GM23338 (cell line): ENCODE measurements around the gene BNC1. TPM values are rescaled to one million over a fixed set of nuclear protein-coding genes. Genes with fewer than 3 reads are reported as not detected.

Experiments
- ATAC-seq: fragments of 200-7000 bp; cut with Tn5 transposase; 3 replicates; pipeline ENCODE4 v1.9.1; 2020
- DNase-seq: peaks from one replicate; pipeline ENCODE4 v3.0.0-alpha.2; 2015; ENCODE audit warnings: low spot score
- H2AFZ ChIP-seq: fragments of 200-600 bp; sonication (generic); 2 replicates; pipeline ENCODE4 v1.8.0; 2016; ENCODE audit warnings: antibody characterized with exemption, mild to moderate bottlenecking, moderate library complexity
- H3F3A ChIP-seq: fragments of 200-600 bp; sonication (generic); replicated peaks from 2 replicates; pipeline ENCODE4 v1.8.0; 2017; ENCODE audit warnings: antibody characterized with exemption, mixed run types, low read depth
- H3K27ac ChIP-seq: fragments of 200-600 bp; sonication (generic); 2 replicates; pipeline ENCODE4 v1.6.1; 2016; ENCODE audit warnings: low read depth
- H3K27me3 ChIP-seq: fragments of 200-600 bp; sonication (generic); 2 replicates; pipeline ENCODE4 v1.8.0; 2016; ENCODE audit warnings: mild to moderate bottlenecking, mixed run types, moderate library complexity; ENCODE audit not compliant: insufficient read depth
- H3K36me3 ChIP-seq: fragments of 200-600 bp; sonication (generic); 2 replicates; pipeline ENCODE4 v1.8.0; 2016; ENCODE audit warnings: mild to moderate bottlenecking; ENCODE audit not compliant: insufficient read depth
- H3K4me1 ChIP-seq: fragments of 200-600 bp; sonication (generic); 2 replicates; pipeline ENCODE4 v1.8.0; 2016; ENCODE audit warnings: mild to moderate bottlenecking, moderate library complexity; ENCODE audit not compliant: insufficient read depth
- H3K4me2 ChIP-seq: fragments of 200-600 bp; sonication (generic); 2 replicates; pipeline ENCODE4 v1.7.1; 2017; ENCODE audit warnings: mixed run types
- H3K4me3 ChIP-seq: fragments of 200-600 bp; sonication (generic); 2 replicates; pipeline ENCODE4 v1.6.1; 2016; ENCODE audit warnings: mixed run types
- H3K79me2 ChIP-seq: fragments of 200-600 bp; sonication (generic); replicated peaks from 2 replicates; pipeline ENCODE4 v1.8.0; 2017; ENCODE audit warnings: mild to moderate bottlenecking; ENCODE audit not compliant: insufficient read depth
- H3K9me2 ChIP-seq: fragments of 200-600 bp; sonication (generic); 2 replicates; pipeline ENCODE4 v1.8.0; 2017; ENCODE audit not compliant: insufficient read depth
- H4K20me1 ChIP-seq: fragments of 200-600 bp; sonication (generic); replicated peaks from 2 replicates; pipeline ENCODE4 v1.8.0; 2017; ENCODE audit warnings: mild to moderate bottlenecking; ENCODE audit not compliant: insufficient read depth
- H3K27ac Mint-ChIP-seq: 2 replicates; pipeline ENCODE4 v1.8.0; 2020; ENCODE audit warnings: inconsistent platforms, mild to moderate bottlenecking, moderate library complexity, mixed read lengths
- H3K27me3 Mint-ChIP-seq: 3 replicates; pipeline ENCODE4 v1.8.0; 2022; ENCODE audit warnings: low read depth, mild to moderate bottlenecking, moderate library complexity, mixed read lengths, inconsistent platforms; ENCODE audit not compliant: insufficient read depth, poor library complexity
- H3K36me3 Mint-ChIP-seq: 3 replicates; pipeline ENCODE4 v1.8.0; 2021; ENCODE audit warnings: low read depth, mild to moderate bottlenecking, inconsistent platforms, moderate library complexity, mixed read lengths
- H3K4me1 Mint-ChIP-seq: 3 replicates; pipeline ENCODE4 v1.8.0; 2020; ENCODE audit warnings: mild to moderate bottlenecking, inconsistent platforms, mixed read lengths
- H3K4me3 Mint-ChIP-seq: 3 replicates; pipeline ENCODE4 v1.8.0; 2021; ENCODE audit warnings: moderate library complexity, mild to moderate bottlenecking, inconsistent platforms, mixed read lengths
- H3K9me3 Mint-ChIP-seq: 3 replicates; pipeline ENCODE4 v1.8.0; 2020; ENCODE audit warnings: moderate library complexity, mild to moderate bottlenecking, inconsistent platforms, mixed read lengths
- CTCF ChIP-seq, 2 experiments: fragments of 200-600 bp in 1 of 2; sonication (generic) in 1 of 2; conservative IDR thresholded peaks; 2 replicates each; pipeline versions ENCODE4 v1.5.1 to v1.6.1; 2016 to 2017; ENCODE audit warnings: antibody characterized with exemption in 2 of 2, low read depth in 2 of 2, mild to moderate bottlenecking in 2 of 2, moderate library complexity in 1 of 2
- ETS1 ChIP-seq: IDR thresholded peaks from 2 replicates; pipeline ENCODE4 v1.6.1; 2016; ENCODE audit warnings: antibody characterized with exemption
- EZH2 ChIP-seq: fragments of 200-600 bp; sonication (generic); IDR thresholded peaks from one replicate; pipeline ENCODE4 v1.8.0; 2017; ENCODE audit warnings: antibody characterized with exemption, mild to moderate bottlenecking, low read depth; ENCODE audit not compliant: unreplicated experiment
- JUNB ChIP-seq: IDR thresholded peaks from one replicate; pipeline ENCODE4 v1.6.1; 2016; ENCODE audit warnings: antibody characterized with exemption; ENCODE audit not compliant: unreplicated experiment
- NANOG ChIP-seq: IDR thresholded peaks from 2 replicates; pipeline ENCODE4 v1.6.1; 2016; ENCODE audit warnings: antibody characterized with exemption, borderline replicate concordance
- POLR2AphosphoS5 ChIP-seq: IDR thresholded peaks from 2 replicates; pipeline ENCODE4 v1.6.1; 2016; ENCODE audit warnings: antibody characterized with exemption, low read depth
- ZNF331 ChIP-seq: fragments of 250-450 bp; sonication (Bioruptor Pico); IDR thresholded peaks from 2 replicates; pipeline ENCODE4 v1.5.0; 2020; ENCODE audit warnings: low read depth, mild to moderate bottlenecking, moderate library complexity
- ZNF462 ChIP-seq: fragments of 250-450 bp; sonication (Bioruptor Pico); IDR thresholded peaks from 2 replicates; pipeline ENCODE4 v1.5.0; 2020; ENCODE audit warnings: mild to moderate bottlenecking, moderate library complexity
- polyA plus RNA-seq: library from polyadenylated mRNA; unstranded; fragments of >200 nt; fragmentation: Nextera tagmentation; extraction: Ambion mirVana; gene quantifications from 2 replicates; pipeline ENCODE4 v1.2.1, GENCODE V29; 2016
- total RNA-seq: library from RNA; depleted of rRNA; stranded (reverse); fragments of >200 nt; shearing (Covaris generic); gene quantifications from 2 replicates; pipeline ENCODE4 v1.2.3, GENCODE V29; 2014

BNC1 gene
- total and polyA plus RNA-seq, 2 experiments from 2014 or later = 0.26 to 1.1 TPM

- TF ChIP-seq ETS1 = no peak
- TF ChIP-seq NANOG = no peak
- no peak for TF ChIP-seq ZNF331 (CRISPR knock-in tag)
- TF ChIP-seq POLR2AphosphoS5 = no peak
- TF ChIP-seq JUNB = no peak
- no peak for TF ChIP-seq ZNF462 (CRISPR knock-in tag)
Observed at GRCh38 chr15:83322061-83322460, 37.6 kb upstream of the BNC1 start (continued).

- Mint-ChIP-seq H3K36me3 (no peaks in the 10 kb centered on the region), H3K4me3 (no peak overlapping the region), H3K9me3 (peaks cover 3% of the 10 kb centered on the region; the same call in 1 of the 3 replicates), H3K27me3 (peaks cover 2% of the 10 kb centered on the region), H3K4me1 (peaks cover 10% of the 10 kb centered on the region), H3K27ac (no peak overlapping the region)
- no peaks in the 10 kb centered on the region for H3K27me3 ChIP-seq
- H3F3A ChIP-seq = no peaks in the 10 kb centered on the region
- ATAC-seq (no peak), DNase-seq (no peak)
- H2AFZ ChIP-seq = no peak overlapping the region
- no peak overlapping the region for H3K27ac ChIP-seq
- no peak overlapping the region for H3K4me2 ChIP-seq
- H3K79me2 ChIP-seq = no peaks in the 10 kb centered on the region
- no peak overlapping the region for H3K4me3 ChIP-seq
- H3K9me2 ChIP-seq = peaks cover 26% of the 10 kb centered on the region
- no peaks in the 10 kb centered on the region for H4K20me1 ChIP-seq
- peaks cover 6% of the 10 kb centered on the region for H3K4me1 ChIP-seq
- no peak for TF ChIP-seq CTCF (conservative IDR thresholded peaks at IDR 0.05; ENCODE audit: low read depth in 2 of 2)
- no peak for TF ChIP-seq EZH2
- H3K36me3 ChIP-seq = no peaks in the 10 kb centered on the region
Observed at GRCh38 chr15:83320844-83321243, 36.4 kb upstream of the BNC1 start.
